Measurements from ENCODE around the gene STXBP3.
A peak's percentile ranks its signal among the peaks of the same experiment; 100 is the strongest.

The STXBP3 gene

GRCh38 chr1:108792420-108792819 lies 45.9 kb downstream of the STXBP3 start:
- FAIRE-seq (no peak), DNase-seq (ENCODE audit: insufficient read length, low spot score) (no peak)

GRCh38 chr1:108799001-108799400 lies 52.5 kb downstream of the STXBP3 start:
- FAIRE-seq (no peak), DNase-seq (ENCODE audit: insufficient read length, low spot score) (no peak)

DNA sequence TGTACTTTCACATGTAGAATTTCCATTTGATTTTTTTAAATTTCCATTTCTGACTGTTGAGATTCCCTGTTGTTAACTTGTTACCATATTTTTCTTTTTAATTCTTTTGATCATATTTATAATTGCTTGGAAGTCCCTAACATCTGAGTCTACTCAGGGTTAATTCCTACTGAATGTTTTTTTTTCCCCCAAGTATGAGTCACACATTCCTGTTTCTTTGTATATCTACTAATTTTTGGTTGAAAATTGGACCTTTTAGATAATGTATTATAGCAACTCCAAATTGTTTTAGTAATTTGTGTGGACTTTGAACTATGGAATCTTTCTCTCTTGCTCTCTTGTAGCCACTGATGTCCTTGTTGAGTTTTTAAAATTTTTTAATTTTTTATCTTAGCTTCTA lies 54.6 kb downstream of the STXBP3 start:
- DNase-seq (ENCODE audit: insufficient read length, low spot score), result no peak
- no peak for FAIRE-seq

GRCh38 chr1:108803548-108803947 lies 57.1 kb downstream of the STXBP3 start:
- DNase-seq (ENCODE audit: insufficient read length, low spot score) (no peak), FAIRE-seq (no peak)

GRCh38 chr1:108808438-108808837 lies 62.0 kb downstream of the STXBP3 start:
- FAIRE-seq (no peak), DNase-seq (ENCODE audit: insufficient read length, low spot score) (no peak)

DNA sequence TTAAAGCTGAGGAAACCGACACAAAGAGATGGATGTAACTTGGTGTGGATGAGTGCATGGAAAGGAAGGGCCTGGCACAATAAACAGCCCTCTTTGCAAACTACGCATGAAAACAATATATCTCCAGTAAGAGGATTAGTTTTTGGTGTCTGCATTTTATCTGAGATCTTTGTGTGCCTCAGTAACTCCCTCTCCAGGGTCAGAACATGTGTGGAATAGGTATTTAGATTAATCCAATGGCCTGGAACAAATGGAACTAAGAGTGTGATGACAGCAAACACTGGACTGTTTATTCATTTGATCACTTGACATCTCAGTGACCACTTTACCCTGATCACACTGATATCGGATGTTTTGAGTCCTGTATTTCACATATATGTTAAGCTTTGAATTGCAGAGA lies 65.1 kb downstream of the STXBP3 start:
- DNase-seq (ENCODE audit: insufficient read length, low spot score) (no peak), FAIRE-seq (no peak)

DNA sequence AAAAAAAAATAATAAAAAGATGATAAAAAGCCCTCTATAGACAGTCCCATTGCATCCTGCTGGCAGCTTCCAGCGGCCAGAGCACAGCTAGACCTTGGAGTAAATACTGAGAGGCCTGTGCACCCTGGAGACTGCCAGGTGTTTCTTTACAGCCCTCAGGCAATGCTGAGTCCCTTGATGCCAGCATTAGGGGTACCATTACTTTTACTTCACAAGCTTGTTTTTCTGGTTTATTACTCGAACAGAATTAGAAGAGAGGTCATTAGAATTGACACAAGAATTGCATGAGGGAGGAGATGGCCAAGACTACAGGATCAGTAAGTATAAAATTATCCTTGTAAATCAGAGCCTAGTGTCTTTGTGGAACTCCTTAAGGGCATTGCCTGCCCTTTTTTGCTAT lies 66.9 kb downstream of the STXBP3 start:
- FAIRE-seq (no peak), DNase-seq (ENCODE audit: insufficient read length, low spot score) (no peak)

GRCh38 chr1:108814343-108815125 lies 68.1 kb downstream of the STXBP3 start:
- FAIRE-seq, result no peak

GRCh38 chr1:108815566-108815965 lies 69.1 kb downstream of the STXBP3 start:
- FAIRE-seq (no peak), DNase-seq (ENCODE audit: insufficient read length, low spot score) (no peak)

More at GRCh38 chr1:108814343-108815125, 68.1 kb downstream of the STXBP3 start:
- no peak for DNase-seq (ENCODE audit: insufficient read length, low spot score)

DNA sequence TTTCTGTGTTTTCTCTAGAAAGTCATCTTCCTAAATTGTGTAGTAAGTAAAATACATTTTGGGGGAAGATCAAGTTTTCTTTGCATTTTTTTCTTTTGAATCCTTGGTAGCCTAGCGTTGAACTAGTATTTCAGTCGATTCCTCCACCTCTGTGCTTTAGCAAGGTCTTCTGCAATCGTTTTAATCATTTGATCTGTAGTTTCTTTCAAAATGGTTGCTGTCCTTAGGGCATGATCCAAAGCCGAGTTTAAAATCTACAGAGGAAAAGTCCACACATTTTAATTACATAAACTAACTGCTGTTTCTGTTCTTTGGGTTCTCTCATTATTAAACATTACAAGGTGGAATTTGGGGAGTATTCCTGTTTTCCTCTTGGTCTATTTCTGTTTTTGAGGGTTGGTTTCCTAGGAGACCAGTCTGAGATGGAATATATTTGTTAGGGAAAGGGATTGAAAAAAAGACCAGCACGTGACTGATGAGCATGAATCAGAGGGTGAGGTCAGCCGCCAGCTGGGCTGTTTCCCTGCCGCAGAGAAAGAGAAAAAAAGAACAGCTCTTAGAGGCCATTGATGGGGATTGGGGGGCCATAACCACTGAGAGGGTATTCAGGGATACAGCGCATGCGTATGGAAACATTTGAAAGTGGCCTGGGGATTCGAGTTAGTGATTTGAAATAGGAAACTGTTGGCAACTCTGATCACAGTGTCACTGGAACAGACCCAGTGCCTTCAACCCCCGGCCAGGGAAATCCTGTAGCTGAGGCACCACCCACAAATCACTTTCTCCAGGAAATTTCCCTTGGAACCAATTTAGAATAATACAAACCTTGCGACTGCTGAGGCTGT lies 69.8 kb downstream of the STXBP3 start:
- peak; percentile 63 for DNase-seq (ENCODE audit: insufficient read length, low spot score)
- FAIRE-seq, result no peak

GRCh38 chr1:108817016-108817415 lies 70.5 kb downstream of the STXBP3 start:
- FAIRE-seq, result no peak
- no peak for DNase-seq (ENCODE audit: insufficient read length, low spot score)

DNA sequence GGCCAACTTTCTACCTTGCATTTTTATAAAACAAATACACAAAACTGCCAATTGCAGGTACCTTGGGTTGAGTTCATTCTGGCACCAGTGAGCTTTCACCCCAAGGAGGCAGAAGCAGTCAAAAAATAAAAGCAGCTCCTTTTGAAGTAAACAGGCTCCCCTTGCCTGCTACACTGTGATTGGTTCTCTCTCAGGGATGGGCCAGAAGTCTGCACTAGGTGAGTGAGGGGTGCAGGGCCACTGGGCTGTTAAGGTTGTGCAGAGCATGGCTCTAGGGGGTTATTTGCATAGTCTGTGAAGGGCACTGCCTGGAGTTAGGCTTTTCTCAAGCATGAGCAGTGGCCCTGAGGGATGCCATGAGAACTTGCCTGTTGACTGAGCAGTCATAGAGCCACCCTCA lies 71.3 kb downstream of the STXBP3 start:
- FAIRE-seq (no peak), DNase-seq (ENCODE audit: insufficient read length, low spot score) (no peak)

DNA sequence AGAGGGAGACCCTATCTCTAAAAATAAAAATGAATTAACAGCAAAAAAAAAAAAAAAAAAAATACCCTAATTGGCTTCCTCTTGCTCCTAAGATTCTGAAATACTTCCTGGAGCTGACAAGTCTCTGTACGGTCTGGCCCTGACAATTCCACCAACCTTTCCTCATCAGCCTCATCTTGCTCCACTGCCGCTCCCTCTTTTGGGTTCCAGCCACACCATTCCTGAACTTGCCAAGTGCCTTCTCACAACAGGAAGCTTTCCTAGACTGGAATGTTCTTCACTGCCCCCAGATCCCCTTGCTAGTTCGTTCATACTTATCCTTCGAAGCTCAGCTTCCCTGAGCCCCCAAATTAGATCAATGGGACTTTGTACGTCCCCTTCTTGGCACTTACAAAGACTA lies 73.4 kb downstream of the STXBP3 start:
- no peak for FAIRE-seq

DNA sequence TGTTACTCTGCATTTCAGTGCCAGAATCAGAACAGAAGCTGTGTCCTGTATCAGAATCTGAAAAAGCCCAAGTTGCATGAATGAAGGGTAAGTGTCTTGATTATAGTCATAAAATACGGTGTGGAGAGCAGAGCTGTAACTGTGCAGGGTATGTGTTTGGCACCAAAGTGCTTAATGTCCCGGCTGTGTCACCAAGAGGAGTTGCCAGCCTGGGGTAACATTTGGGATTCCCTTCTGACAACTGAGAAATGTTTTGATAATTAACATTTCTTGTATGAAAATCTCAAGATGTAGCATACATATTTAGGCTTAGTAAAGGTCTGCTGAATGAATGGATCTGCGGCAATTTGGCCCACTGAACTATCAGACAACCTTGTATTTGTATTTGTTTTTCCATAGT lies 77.2 kb downstream of the STXBP3 start:
- no peak for DNase-seq (ENCODE audit: insufficient read length, low spot score)
- FAIRE-seq, result no peak

More for the DNA sequence above, 73.4 kb downstream of the STXBP3 start:
- no peak for DNase-seq (ENCODE audit: insufficient read length, low spot score)

DNA sequence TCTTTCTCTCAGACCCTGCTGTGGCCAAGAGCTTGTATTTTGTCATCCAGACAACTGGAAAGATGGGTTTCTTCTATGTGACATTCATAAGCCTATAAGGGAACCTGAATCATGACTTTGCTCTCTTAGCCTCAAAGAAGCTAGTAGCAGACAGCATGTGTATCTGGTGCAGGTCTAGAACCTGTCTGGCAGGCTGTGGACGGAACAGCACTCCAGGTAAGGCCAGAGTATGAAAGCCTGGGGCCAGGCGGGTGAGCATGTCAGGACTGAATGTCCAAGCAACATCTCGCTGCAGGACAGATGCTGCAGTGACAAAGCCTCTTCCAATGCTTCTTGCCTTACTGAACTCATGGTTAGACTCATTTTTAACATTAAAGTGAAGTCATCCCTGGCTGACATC lies 77.6 kb downstream of the STXBP3 start:
- no peak for DNase-seq (ENCODE audit: insufficient read length, low spot score)
- FAIRE-seq, result no peak

GRCh38 chr1:108826081-108826635 lies 79.7 kb downstream of the STXBP3 start:
- no peak for DNase-seq (ENCODE audit: insufficient read length, low spot score)
- no peak for FAIRE-seq

GRCh38 chr1:108828074-108828961 lies 81.8 kb downstream of the STXBP3 start:
- peak; percentile 56 for DNase-seq (ENCODE audit: insufficient read length, low spot score)
- FAIRE-seq, result no peak

DNA sequence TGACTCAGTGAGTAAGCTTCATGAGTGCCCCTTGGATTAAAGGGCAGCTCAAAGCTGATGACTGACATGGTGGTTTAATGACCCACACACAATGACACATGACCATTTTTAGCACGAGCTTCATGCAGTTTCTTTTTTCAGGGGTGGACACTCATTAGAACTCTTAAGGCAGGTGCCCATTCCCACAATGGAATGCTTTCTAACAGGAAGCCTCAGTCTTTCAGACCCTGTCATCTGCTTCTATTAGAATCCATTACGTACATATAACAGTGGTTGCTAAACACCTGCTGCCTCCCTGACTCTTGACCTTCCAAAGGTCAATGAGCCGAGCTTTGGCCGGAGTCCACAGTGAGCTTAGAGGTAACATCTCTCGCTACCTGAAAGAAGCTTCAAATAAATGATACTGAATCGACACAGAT lies 83.0 kb downstream of the STXBP3 start:
- FAIRE-seq, result no peak
- DNase-seq (ENCODE audit: insufficient read length, low spot score), result no peak

DNA sequence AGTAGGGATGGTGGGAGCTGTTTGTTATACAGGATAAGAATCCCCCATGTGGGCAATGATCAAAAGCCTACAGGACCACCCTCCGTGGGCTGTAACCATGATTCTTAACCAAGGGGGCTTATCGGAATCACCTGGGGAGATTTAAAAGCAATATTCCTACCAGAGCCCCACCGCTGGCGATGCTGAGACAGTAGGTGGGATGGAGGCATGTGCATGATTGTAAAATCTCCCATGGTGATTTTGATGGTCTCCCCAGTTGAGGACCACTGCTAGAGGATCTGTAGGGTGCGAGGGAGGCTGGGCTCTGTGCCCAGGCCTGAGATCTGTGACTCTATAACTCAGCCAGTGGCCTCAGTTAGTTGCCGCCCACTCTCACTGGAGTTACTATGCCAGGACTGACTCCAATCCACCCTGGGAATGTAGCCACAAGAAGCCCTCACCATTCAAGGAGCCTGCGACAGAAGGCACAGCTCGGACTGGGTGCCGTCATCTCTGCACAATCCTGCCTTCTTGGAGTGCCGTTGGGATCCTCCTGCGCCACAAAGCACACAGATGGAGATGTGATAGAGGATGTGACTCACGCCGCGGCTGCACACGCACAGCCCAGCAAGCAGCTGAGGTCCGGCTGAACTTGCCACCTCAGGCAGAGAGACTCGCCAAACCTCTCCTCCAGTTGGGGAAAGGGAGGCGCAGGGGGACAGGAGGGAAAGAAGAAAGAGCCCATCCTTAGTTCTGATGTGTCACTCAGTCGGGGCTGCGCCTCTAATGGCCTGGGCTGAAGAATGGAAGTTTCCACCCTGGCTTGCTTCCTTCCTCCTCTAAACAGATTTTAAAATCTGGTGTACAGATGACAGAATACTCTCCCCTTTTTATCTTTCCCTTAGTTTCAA lies 83.9 kb downstream of the STXBP3 start:
- peak; percentile 74 for DNase-seq (ENCODE audit: insufficient read length, low spot score)
- peak; percentile 58 for FAIRE-seq

- DNase-seq (ENCODE audit: insufficient read length, low spot score), result no peak
- no peak for FAIRE-seq
Measured at GRCh38 chr1:108831225-108831624, 84.8 kb downstream of the STXBP3 start.

All from HTR-8/SVneo (cell line).